Measurements from ENCODE around the gene COL5A2. TPM values are rescaled to one million over a fixed set of nuclear protein-coding genes. Genes with fewer than 3 reads are reported as not detected.

COL5A2 gene
- total RNA-seq, 2 experiments from 2014 or later, result 0.25 to 0.77 TPM

DNA sequence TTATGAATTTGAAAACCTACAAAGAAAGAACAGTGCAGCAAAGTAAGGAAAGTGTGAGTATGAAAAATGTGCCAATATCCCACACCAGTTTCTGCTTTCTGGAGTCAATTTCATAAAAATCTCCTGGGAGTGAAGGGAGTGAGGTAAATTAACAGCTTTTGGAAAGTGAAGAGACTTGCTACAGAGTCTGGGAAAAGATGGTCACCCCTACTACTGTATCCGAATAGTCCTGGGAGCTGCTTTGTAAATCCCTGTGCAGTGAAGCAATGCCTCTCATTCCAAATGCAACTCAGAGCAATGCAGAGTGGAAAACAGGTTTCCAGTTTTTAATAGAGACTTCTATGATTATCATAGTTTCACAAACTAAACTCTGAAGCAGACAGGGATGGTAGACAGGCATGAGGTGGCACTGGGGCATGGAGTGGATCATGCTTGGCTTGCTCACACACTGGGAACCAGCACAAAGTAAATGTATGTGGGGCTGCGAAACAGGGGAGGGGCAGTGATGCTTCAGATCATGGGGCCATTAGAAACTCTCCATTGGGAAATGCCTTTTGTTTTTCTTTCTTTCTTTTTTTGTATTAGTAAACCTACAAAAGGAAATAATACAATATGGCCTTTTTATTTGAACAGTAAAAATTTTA is 10.6 kb downstream of the COL5A2 start:
- TF ChIP-seq, protein P1, sequence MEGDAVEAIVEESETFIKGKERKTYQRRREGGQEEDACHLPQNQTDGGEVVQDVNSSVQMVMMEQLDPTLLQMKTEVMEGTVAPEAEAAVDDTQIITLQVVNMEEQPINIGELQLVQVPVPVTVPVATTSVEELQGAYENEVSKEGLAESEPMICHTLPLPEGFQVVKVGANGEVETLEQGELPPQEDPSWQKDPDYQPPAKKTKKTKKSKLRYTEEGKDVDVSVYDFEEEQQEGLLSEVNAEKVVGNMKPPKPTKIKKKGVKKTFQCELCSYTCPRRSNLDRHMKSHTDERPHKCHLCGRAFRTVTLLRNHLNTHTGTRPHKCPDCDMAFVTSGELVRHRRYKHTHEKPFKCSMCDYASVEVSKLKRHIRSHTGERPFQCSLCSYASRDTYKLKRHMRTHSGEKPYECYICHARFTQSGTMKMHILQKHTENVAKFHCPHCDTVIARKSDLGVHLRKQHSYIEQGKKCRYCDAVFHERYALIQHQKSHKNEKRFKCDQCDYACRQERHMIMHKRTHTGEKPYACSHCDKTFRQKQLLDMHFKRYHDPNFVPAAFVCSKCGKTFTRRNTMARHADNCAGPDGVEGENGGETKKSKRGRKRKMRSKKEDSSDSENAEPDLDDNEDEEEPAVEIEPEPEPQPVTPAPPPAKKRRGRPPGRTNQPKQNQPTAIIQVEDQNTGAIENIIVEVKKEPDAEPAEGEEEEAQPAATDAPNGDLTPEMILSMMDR (IDR thresholded peaks at IDR 0.05), result no peak
- CTCF ChIA-PET, result no interaction called here
- ATAC-seq (ENCODE audit: poor library complexity), result no peak

DNA sequence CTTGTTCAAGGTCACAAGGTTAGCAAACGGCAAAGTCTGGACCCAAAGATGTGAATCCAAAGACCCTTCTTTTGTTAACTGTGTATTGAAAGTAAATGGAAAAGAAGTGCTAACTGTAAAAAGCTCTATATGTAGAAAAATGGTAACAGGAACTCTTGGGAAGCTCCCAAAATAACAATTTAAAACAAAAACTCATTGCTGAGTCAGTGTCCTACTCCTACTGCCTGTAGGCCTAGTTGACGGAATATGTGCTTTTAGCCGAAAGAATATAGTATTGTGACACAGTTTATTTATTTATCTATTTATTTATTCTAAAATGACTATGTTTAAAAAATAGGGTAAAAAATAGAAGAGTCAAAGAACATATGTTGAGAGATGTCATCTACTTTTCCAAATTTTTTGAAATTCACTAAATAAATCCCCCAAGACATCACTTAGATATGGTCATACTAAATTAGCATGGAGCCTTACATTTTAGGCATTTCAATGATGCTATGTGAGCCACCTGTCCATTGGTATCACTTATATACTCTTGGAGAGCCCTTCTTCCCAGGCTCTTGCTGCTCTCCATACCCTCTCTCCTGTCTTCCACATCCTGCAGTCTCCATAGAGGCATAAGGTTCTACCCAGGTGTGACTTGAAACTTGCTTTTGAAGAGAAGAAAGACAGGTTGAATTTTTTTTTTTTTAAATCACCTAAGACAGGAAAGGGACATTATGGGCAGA is 13.7 kb downstream of the COL5A2 start:
- Histone ChIP-seq H3K27me3 (ENCODE audit: control insufficient read depth in 1 of 2, insufficient read depth in 2 of 2, low read length in 2 of 2) (no peaks in the 10 kb centered on the region), H3K4me3 (ENCODE audit: low read length) (no peak overlapping the region), H3K9me3 (ENCODE audit: control insufficient read depth in 1 of 2, insufficient read depth in 1 of 2, low read length in 2 of 2) (no peaks in the 10 kb centered on the region), H3K4me1 (ENCODE audit: insufficient read depth, low read length) (no peaks in the 10 kb centered on the region), H3K36me3 (ENCODE audit: insufficient read depth, low read length) (no peaks in the 10 kb centered on the region), H3K27ac (ENCODE audit: low read depth in 1 of 2, low read length in 2 of 2) (no peak overlapping the region)
- POLR2A ChIA-PET, result no interaction called here
- no peaks in the 10 kb centered on the region for H3K4me1 Mint-ChIP-seq (ENCODE audit: low read depth)
- no peak overlapping the region for H3K4me3 Mint-ChIP-seq
- no peak overlapping the region for H3K27ac Mint-ChIP-seq
- TF ChIP-seq, protein P1 (IDR thresholded peaks at IDR 0.05), result no peak
- H3K36me3 Mint-ChIP-seq (ENCODE audit: low read depth), result no peaks in the 10 kb centered on the region
- intact Hi-C loops (cut with DNase I, micrococcal nuclease), result no loop called here
- CTCF ChIA-PET, result no interaction called here
- DNase-seq, result no peak
- H3K27me3 Mint-ChIP-seq, result no peaks in the 10 kb centered on the region
- H3K9me3 Mint-ChIP-seq, result no peaks in the 10 kb centered on the region
- ATAC-seq (ENCODE audit: poor library complexity), result no peak

More for the DNA sequence above, 10.6 kb downstream of the COL5A2 start:
- no peaks in the 10 kb centered on the region for H3K9me3 Mint-ChIP-seq
- no peak overlapping the region for H3K27ac Mint-ChIP-seq
- Histone ChIP-seq H3K9me3 (ENCODE audit: control insufficient read depth in 1 of 2, insufficient read depth in 1 of 2, low read length in 2 of 2) (no peaks in the 10 kb centered on the region), H3K4me3 (ENCODE audit: low read length) (no peak overlapping the region), H3K4me1 (ENCODE audit: insufficient read depth, low read length) (no peaks in the 10 kb centered on the region), H3K36me3 (ENCODE audit: insufficient read depth, low read length) (no peaks in the 10 kb centered on the region), H3K27ac (ENCODE audit: low read depth in 1 of 2, low read length in 2 of 2) (no peak overlapping the region), H3K27me3 (ENCODE audit: control insufficient read depth in 1 of 2, insufficient read depth in 2 of 2, low read length in 2 of 2) (no peaks in the 10 kb centered on the region)
- H3K27me3 Mint-ChIP-seq, result no peaks in the 10 kb centered on the region
- no peaks in the 10 kb centered on the region for H3K36me3 Mint-ChIP-seq (ENCODE audit: low read depth)
- H3K4me1 Mint-ChIP-seq (ENCODE audit: low read depth), result no peaks in the 10 kb centered on the region
- POLR2A ChIA-PET, result interaction anchor here (0.6 kb wide), 1 partner anchor 1222 kb away, joined by 4 read pairs; no protein-coding TSS in a partner anchor
- H3K4me3 Mint-ChIP-seq, result no peak overlapping the region
- DNase-seq, result no peak
- intact Hi-C loops (cut with DNase I, micrococcal nuclease), result no loop called here

DNA sequence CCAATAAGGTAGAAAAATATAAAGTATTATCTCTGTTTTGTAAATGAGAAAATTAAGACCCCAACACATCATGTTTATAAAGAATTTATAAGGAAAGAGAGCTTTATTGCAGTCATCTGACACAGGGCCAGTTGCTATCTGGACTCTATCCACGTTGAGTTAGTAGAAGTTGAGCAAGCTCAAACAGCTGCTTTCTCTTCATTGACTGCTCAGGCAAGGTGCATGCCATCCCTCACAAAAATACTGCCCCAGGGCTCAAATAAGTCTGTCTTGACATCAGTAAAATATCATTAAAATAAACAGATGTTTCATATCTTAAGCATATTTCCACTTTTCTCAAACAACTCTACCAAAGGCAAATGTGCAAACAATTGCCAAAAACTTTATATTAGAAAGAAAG is 14.8 kb downstream of the COL5A2 start:
- TF ChIP-seq, protein P1 (IDR thresholded peaks at IDR 0.05), result no peak
- H3K4me1 ChIP-seq (ENCODE audit: insufficient read depth, low read length), result no peaks in the 10 kb centered on the region
- no peaks in the 10 kb centered on the region for H3K36me3 Mint-ChIP-seq (ENCODE audit: low read depth)
- intact Hi-C loops (cut with DNase I, micrococcal nuclease), result no loop called here
- no peaks in the 10 kb centered on the region for H3K27me3 Mint-ChIP-seq
- H3K4me3 ChIP-seq (ENCODE audit: low read length), result no peak overlapping the region
- H3K4me3 Mint-ChIP-seq, result no peak overlapping the region
- ChIA-PET POLR2A (no interaction called here), CTCF (no interaction called here)
- H3K27ac Mint-ChIP-seq, result no peak overlapping the region
- H3K9me3 ChIP-seq (ENCODE audit: control insufficient read depth in 1 of 2, insufficient read depth in 1 of 2, low read length in 2 of 2), result no peaks in the 10 kb centered on the region
- no peak for DNase-seq
- H3K4me1 Mint-ChIP-seq (ENCODE audit: low read depth), result no peaks in the 10 kb centered on the region
- no peaks in the 10 kb centered on the region for H3K36me3 ChIP-seq (ENCODE audit: insufficient read depth, low read length)
- ATAC-seq (ENCODE audit: poor library complexity), result no peak
- H3K27me3 ChIP-seq (ENCODE audit: control insufficient read depth in 1 of 2, insufficient read depth in 2 of 2, low read length in 2 of 2), result no peaks in the 10 kb centered on the region
- no peaks in the 10 kb centered on the region for H3K9me3 Mint-ChIP-seq
- no peak overlapping the region for H3K27ac ChIP-seq (ENCODE audit: low read depth in 1 of 2, low read length in 2 of 2)
